ENCODE data around the gene SLC7A14.

The SLC7A14 gene

GRCh38 chr3:170507063-170507462 is 78.8 kb downstream of the SLC7A14 start:
- H3K4me1 ChIP-seq (ENCODE audit: control insufficient read depth, insufficient read depth, low read length) = peaks cover 6% of the 10 kb centered on the region
- H3K27me3 ChIP-seq (ENCODE audit: control insufficient read depth, insufficient read depth, low read length) = no peaks in the 10 kb centered on the region
- H3K36me3 ChIP-seq (ENCODE audit: control insufficient read depth, insufficient read depth, low read length) = no peaks in the 10 kb centered on the region
- H3K4me3 ChIP-seq (ENCODE audit: low read depth, low read length) = no peak overlapping the region
- no peak overlapping the region for H3K9ac ChIP-seq (ENCODE audit: low read depth, low read length)
- no peaks in the 10 kb centered on the region for H3K9me3 ChIP-seq (ENCODE audit: control insufficient read depth, insufficient read depth, low read length)

- Histone ChIP-seq H3K27me3 (ENCODE audit: control insufficient read depth, insufficient read depth, low read length) (no peaks in the 10 kb centered on the region), H3K4me3 (ENCODE audit: low read depth, low read length) (no peak overlapping the region), H3K9ac (ENCODE audit: low read depth, low read length) (no peak overlapping the region), H3K9me3 (ENCODE audit: control insufficient read depth, insufficient read depth, low read length) (no peaks in the 10 kb centered on the region), H3K36me3 (ENCODE audit: control insufficient read depth, insufficient read depth, low read length) (no peaks in the 10 kb centered on the region), H3K4me1 (ENCODE audit: control insufficient read depth, insufficient read depth, low read length) (peaks cover 6% of the 10 kb centered on the region)
Measured at GRCh38 chr3:170506556-170506955, 79.3 kb downstream of the SLC7A14 start.

GRCh38 chr3:170502297-170502696 is 83.6 kb downstream of the SLC7A14 start:
- Histone ChIP-seq H3K36me3 (ENCODE audit: control insufficient read depth, insufficient read depth, low read length) (no peaks in the 10 kb centered on the region), H3K4me3 (ENCODE audit: low read depth, low read length) (no peak overlapping the region), H3K9ac (ENCODE audit: low read depth, low read length) (no peak overlapping the region), H3K4me1 (ENCODE audit: control insufficient read depth, insufficient read depth, low read length) (peaks cover 6% of the 10 kb centered on the region), H3K9me3 (ENCODE audit: control insufficient read depth, insufficient read depth, low read length) (no peaks in the 10 kb centered on the region), H3K27me3 (ENCODE audit: control insufficient read depth, insufficient read depth, low read length) (no peaks in the 10 kb centered on the region)

DNA sequence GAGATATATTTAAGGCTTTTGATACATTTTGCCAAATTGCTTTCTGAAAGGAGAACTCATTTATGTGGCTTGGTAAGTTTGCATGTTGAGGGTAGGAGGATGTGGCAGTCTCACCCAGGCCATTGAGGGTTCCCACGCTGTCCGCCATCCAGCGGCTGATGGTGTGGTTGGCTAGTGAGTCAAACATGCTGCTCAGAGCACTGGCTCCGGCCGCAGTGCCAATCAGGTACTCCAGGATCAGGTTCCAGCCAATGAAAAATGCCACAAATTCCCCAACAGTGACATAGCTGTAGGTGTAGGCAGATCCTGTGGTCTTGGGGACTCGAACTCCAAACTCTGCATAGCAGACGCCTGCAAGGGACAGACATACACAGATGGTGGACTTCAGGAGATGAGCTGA is 84.9 kb downstream of the SLC7A14 start:
- Histone ChIP-seq H3K9ac (ENCODE audit: low read depth, low read length) (no peak overlapping the region), H3K9me3 (ENCODE audit: control insufficient read depth, insufficient read depth, low read length) (no peaks in the 10 kb centered on the region), H3K36me3 (ENCODE audit: control insufficient read depth, insufficient read depth, low read length) (no peaks in the 10 kb centered on the region), H3K27me3 (ENCODE audit: control insufficient read depth, insufficient read depth, low read length) (no peaks in the 10 kb centered on the region), H3K4me3 (ENCODE audit: low read depth, low read length) (no peak overlapping the region), H3K4me1 (ENCODE audit: control insufficient read depth, insufficient read depth, low read length) (no peaks in the 10 kb centered on the region)

- Histone ChIP-seq H3K9ac (ENCODE audit: low read depth, low read length) (no peak overlapping the region), H3K27me3 (ENCODE audit: control insufficient read depth, insufficient read depth, low read length) (no peaks in the 10 kb centered on the region), H3K9me3 (ENCODE audit: control insufficient read depth, insufficient read depth, low read length) (no peaks in the 10 kb centered on the region), H3K4me1 (ENCODE audit: control insufficient read depth, insufficient read depth, low read length) (no peaks in the 10 kb centered on the region), H3K36me3 (ENCODE audit: control insufficient read depth, insufficient read depth, low read length) (no peaks in the 10 kb centered on the region), H3K4me3 (ENCODE audit: low read depth, low read length) (no peak overlapping the region)
Measured at GRCh38 chr3:170500462-170500861, 85.4 kb downstream of the SLC7A14 start.

- Histone ChIP-seq H3K4me1 (ENCODE audit: control insufficient read depth, insufficient read depth, low read length) (no peaks in the 10 kb centered on the region), H3K9me3 (ENCODE audit: control insufficient read depth, insufficient read depth, low read length) (no peaks in the 10 kb centered on the region), H3K27me3 (ENCODE audit: control insufficient read depth, insufficient read depth, low read length) (no peaks in the 10 kb centered on the region), H3K36me3 (ENCODE audit: control insufficient read depth, insufficient read depth, low read length) (no peaks in the 10 kb centered on the region), H3K4me3 (ENCODE audit: low read depth, low read length) (no peak overlapping the region), H3K9ac (ENCODE audit: low read depth, low read length) (no peak overlapping the region)
Measured at GRCh38 chr3:170499562-170500156, 86.2 kb downstream of the SLC7A14 start.

DNA sequence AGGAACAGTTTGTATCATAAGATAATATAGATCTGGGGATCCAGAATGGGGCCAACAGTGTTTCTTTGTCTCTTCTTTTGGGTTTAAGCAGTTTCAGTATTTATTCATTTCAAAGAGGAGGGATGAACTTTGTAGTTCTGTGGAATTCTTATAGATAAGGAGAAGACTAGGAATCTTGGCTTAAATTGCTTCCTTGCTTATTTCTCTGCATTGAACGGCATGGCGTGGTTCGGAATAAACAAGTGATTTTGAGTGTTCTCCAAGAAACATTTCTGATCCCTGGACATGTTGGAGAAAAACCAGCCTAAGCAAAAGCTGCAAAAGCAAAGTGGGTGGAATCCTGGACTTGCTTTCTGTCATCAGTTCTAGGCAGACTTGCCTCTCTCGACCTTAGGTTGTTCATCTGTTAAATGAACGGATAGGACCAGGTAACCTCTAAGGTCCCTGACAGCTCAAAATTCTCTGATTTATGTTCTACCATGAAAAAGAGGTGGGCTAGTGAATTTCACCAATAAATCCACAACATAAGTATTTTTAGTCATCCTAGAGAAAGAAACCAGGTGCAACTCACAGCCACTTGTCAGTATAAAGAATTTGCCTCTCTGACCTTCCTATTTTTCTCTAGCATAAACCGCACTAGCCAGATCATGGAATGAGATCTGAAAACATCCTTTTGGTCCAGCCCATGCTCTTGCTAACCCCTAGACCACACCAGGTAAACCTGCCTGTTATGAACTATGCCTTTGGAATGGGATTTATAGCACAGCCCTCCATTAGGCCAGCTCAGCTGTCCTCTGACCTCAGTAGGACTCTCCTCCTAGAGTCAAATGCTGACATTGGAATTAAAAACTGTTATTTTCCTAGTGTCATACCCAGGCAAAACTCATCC is 88.4 kb downstream of the SLC7A14 start:
- Histone ChIP-seq H3K4me1 (ENCODE audit: control insufficient read depth, insufficient read depth, low read length) (peaks cover 4% of the 10 kb centered on the region), H3K9ac (ENCODE audit: low read depth, low read length) (no peak overlapping the region), H3K36me3 (ENCODE audit: control insufficient read depth, insufficient read depth, low read length) (no peaks in the 10 kb centered on the region), H3K27me3 (ENCODE audit: control insufficient read depth, insufficient read depth, low read length) (no peaks in the 10 kb centered on the region), H3K9me3 (ENCODE audit: control insufficient read depth, insufficient read depth, low read length) (no peaks in the 10 kb centered on the region), H3K4me3 (ENCODE audit: low read depth, low read length) (no peak overlapping the region)

- Histone ChIP-seq H3K27me3 (ENCODE audit: control insufficient read depth, insufficient read depth, low read length) (no peaks in the 10 kb centered on the region), H3K4me1 (ENCODE audit: control insufficient read depth, insufficient read depth, low read length) (peaks cover 4% of the 10 kb centered on the region), H3K9ac (ENCODE audit: low read depth, low read length) (no peak overlapping the region), H3K9me3 (ENCODE audit: control insufficient read depth, insufficient read depth, low read length) (no peaks in the 10 kb centered on the region), H3K4me3 (ENCODE audit: low read depth, low read length) (no peak overlapping the region), H3K36me3 (ENCODE audit: control insufficient read depth, insufficient read depth, low read length) (no peaks in the 10 kb centered on the region)
Measured at GRCh38 chr3:170496868-170497140, 89.1 kb downstream of the SLC7A14 start.

DNA sequence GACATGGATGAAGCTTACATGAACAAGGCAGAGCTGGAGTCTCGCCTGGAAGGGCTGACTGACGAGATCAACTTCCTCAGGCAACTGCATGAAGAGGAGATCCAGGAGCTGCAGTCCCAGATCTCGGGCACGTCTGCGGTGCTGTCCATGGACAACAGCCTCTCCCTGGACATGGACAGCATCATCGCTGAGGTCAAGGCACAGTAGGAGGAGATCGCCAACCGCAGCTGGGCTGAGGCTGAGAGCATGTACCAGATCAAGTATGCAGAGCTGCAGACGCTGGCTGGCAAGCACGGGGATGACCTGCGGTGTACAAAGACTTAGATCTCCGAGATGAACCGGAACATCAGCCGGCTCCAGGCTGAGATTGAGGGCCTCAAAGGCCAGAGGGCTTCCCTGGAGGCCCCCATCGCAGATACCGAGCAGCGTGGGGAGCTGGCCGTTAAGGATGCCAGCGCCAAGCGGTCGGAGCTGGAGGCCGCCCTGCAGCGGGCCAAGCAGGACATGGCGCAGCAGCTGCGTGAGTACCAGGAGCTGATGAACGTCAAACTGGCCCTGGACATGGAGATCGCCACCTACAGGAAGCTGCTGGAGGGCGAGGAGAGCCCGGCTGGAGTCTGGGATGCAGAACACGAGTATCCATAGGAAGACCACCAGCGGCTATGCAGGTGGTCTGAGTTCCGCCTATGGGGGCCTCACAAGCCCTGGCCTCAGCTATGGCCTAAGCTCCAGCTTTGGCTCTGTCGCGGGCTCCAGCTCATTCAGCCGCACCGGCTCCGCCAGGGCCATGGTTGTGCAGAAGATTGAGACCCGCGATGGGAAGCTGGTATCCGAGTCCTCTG is 89.6 kb downstream of the SLC7A14 start:
- no peaks in the 10 kb centered on the region for H3K9me3 ChIP-seq (ENCODE audit: control insufficient read depth, insufficient read depth, low read length)
- no peak overlapping the region for H3K4me3 ChIP-seq (ENCODE audit: low read depth, low read length)
- no peak overlapping the region for H3K9ac ChIP-seq (ENCODE audit: low read depth, low read length)
- no peaks in the 10 kb centered on the region for H3K36me3 ChIP-seq (ENCODE audit: control insufficient read depth, insufficient read depth, low read length)
- no peaks in the 10 kb centered on the region for H3K27me3 ChIP-seq (ENCODE audit: control insufficient read depth, insufficient read depth, low read length)
- peaks cover 4% of the 10 kb centered on the region for H3K4me1 ChIP-seq (ENCODE audit: control insufficient read depth, insufficient read depth, low read length)

DNA sequence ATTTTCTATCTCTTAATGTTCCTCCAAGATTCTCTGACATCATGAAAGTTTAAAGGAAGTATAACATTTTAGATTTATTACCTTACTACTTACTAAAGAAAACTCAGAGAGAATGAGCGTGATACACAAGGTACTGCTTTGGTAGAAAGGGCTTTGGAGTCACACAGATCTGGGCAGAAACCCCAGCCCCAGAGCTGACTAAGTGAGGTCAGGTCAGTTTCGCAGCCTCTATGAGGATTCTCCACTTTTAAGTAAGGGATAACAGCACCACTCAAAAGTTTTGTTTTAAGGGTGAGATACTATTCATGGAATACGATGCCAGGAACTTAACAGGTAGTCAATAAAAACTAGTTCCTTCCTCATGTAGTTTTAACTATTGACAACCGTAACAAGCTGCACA is 91.1 kb downstream of the SLC7A14 start:
- Histone ChIP-seq H3K4me3 (ENCODE audit: low read depth, low read length) (no peak overlapping the region), H3K36me3 (ENCODE audit: control insufficient read depth, insufficient read depth, low read length) (no peaks in the 10 kb centered on the region), H3K9ac (ENCODE audit: low read depth, low read length) (no peak overlapping the region), H3K4me1 (ENCODE audit: control insufficient read depth, insufficient read depth, low read length) (peaks cover 4% of the 10 kb centered on the region), H3K27me3 (ENCODE audit: control insufficient read depth, insufficient read depth, low read length) (no peaks in the 10 kb centered on the region), H3K9me3 (ENCODE audit: control insufficient read depth, insufficient read depth, low read length) (no peaks in the 10 kb centered on the region)

- H3K4me1 ChIP-seq (ENCODE audit: control insufficient read depth, insufficient read depth, low read length) = peaks cover 4% of the 10 kb centered on the region
- H3K4me3 ChIP-seq (ENCODE audit: low read depth, low read length) = no peak overlapping the region
- H3K27me3 ChIP-seq (ENCODE audit: control insufficient read depth, insufficient read depth, low read length) = no peaks in the 10 kb centered on the region
- H3K36me3 ChIP-seq (ENCODE audit: control insufficient read depth, insufficient read depth, low read length) = no peaks in the 10 kb centered on the region
- H3K9me3 ChIP-seq (ENCODE audit: control insufficient read depth, insufficient read depth, low read length) = no peaks in the 10 kb centered on the region
- H3K9ac ChIP-seq (ENCODE audit: low read depth, low read length) = no peak overlapping the region
Measured at GRCh38 chr3:170493712-170494182, 92.1 kb downstream of the SLC7A14 start.
